CD1c-positive myeloid dendritic cell (primary cell): ENCODE data around the gene HCN4.

Source experiments
- DNase-seq: peaks from one replicate; pipeline ENCODE4 v3.0.0-alpha.2; 2016; ENCODE audit errors: extremely low spot score

The HCN4 gene

DNA sequence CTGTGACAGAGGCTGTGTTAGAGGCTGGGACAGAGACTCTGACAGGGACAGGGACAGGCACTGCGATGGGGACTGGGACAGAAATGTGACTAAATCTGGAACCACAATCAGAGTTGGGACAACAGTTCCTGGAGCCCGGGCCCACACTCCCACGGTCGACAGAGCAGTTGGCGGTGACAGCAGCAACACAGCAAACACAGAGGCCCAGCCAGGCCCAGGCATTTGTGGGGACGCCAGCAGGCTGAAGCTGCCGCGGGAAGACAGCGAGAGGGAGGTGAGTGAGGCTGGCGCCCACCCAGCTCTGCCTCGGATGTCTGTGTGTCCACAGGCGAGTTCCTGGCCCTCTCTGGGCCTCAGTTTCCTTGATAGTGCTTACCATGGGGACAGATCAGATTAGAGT is 9.3 kb upstream of the HCN4 start:
- no peak for DNase-seq

DNA sequence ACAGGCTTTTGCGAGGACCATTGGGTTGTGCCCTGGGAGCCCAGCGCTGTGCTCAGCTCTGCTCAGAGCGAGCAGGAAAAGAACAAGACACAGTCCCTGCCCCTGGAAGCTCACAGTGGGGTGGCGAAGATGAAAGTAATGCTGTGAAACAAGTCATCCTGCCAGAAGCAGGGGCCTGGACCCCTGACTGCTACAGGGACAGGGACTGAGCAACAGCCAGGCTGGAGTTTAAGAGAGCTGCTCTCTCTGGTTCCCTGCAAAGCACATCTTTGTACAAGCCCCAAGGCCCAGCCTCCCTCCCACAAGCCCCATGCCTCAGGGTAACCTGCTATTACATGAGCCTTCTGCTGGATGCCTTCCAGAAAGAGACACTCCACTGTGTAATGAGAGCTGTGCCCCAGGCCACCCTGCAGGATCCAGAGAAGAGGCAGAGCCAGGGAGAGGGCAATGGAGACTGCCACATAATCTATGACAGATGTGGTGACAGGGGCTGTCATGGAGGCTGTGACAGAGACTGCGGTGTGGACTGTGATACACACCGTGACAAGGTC is 7.1 kb upstream of the HCN4 start:
- DNase-seq: no peak

DNA sequence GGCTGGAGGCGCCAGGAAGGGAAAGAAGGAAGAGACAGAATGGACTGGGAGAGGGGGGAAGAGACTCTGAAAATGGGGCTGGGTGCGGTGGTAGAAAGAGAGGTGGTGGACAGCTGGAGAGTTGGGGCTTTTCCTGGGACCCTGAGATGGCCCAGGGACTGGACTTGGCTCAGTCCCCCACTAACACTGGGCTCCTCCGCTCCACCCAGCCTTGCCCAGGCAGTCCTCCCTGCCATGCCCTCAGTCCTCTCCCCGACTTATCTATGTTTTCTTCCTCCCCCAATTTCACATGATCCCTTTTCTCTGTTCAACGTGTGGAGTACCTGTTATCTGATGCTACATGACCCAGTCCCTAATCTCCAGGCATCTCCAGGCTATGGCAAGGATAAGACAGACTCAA is 6.3 kb upstream of the HCN4 start:
- DNase-seq: no peak

DNA sequence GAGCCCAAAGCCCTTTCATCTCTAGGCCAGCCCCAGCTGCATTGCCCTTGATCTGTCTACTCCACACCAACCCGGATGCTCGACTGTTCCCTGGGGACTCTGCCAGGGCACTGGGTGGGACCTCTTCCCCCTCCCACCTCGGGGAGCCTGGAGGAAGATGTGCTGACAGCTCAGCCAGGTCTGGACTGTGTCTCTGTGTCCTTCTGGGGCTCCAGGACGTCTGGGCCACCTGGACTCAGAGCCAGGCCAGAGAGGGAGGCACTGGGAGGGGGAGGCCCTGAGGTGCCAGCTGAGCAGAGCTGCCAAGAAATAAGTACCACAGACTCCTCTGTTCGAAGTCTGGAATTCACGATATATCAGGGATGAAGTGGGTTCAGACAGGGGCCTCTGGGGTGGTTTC is 5.8 kb upstream of the HCN4 start:
- DNase-seq: no peak

DNA sequence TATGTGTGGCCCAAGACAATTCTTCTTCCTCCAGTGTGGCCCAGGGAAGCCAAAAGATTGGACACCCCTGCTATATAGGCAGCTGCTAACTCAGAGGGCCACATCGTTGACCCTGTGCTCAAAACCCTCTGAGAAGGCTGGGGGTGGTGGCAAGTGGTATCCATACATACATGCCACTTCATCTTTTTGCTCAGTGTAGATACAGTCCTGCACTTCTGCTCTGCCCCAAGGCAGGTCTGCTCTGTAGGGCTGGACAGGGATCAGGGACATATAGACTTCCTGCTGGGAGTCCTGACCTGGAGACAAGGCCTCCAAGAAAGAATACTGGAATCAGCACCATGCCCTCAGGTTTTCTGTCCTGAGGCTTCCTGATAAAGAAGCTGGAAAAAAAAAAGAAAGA is 4.5 kb upstream of the HCN4 start:
- DNase-seq: no peak

DNA sequence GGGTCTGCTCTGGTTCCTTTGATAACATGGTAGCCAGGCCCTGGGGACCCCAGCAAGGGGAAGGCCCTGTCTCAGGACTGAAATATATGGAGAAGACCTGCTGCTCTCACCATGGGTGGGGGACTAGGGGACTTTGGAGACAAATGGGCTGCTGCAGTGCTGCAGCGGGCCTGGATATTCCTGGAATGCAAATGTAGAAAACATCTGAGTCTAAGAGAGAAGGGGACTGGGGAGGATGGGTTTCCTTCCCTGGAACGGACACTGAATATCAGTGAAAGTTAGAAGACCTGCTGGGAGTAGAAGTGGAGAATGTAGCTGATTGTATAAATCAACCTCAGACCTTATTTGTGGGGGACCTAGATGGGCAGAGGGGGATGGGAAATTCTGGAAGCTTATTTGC is 3.1 kb upstream of the HCN4 start:
- no peak for DNase-seq

DNA sequence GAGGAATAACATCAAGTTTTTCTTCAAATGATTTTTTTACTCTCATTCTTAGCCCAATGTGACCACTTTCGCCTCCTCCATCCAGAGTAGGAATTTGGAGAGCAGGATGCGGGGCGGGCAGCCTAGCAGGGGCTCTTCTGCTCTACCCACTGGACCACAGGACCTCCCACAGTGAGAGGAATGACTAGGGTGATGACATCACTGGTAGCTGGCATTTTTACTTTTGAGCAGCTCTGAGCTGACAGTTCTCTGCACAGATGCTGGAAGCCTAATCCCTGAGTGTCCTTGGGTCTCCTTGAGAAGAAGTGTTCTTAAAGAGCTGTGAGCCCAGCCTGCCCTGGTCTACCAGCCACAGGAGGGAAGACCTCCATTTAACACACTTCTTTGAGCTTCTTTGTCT is 1.4 kb upstream of the HCN4 start:
- DNase-seq: no peak

DNA sequence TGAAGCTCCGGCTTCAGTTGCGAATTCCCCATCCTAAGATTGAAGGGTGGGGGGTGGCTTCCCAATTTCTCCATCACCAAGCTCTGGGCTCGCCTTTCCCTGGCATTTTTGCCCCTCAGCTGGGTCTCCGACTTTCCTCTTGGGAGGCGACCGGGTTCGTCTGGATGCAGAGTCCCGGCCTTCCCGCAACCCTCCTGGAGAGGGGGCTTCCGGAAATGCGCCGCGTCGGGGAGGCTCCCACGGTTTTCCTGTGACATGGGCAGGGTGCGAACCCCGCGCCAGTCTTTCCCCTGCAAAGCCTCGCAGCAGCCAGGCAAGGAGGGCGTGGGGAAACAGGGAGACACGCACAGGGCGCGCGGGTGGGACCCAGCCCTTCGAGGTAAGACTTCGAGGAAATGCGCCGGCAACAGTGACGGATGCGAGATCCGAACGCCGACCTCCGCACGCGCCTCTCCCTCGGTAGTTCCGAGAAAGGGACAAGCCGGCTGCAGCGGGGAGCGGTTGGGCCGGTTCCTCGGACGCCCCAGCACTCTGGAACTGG is 466 bp upstream of the HCN4 start:
- DNase-seq: no peak

DNA sequence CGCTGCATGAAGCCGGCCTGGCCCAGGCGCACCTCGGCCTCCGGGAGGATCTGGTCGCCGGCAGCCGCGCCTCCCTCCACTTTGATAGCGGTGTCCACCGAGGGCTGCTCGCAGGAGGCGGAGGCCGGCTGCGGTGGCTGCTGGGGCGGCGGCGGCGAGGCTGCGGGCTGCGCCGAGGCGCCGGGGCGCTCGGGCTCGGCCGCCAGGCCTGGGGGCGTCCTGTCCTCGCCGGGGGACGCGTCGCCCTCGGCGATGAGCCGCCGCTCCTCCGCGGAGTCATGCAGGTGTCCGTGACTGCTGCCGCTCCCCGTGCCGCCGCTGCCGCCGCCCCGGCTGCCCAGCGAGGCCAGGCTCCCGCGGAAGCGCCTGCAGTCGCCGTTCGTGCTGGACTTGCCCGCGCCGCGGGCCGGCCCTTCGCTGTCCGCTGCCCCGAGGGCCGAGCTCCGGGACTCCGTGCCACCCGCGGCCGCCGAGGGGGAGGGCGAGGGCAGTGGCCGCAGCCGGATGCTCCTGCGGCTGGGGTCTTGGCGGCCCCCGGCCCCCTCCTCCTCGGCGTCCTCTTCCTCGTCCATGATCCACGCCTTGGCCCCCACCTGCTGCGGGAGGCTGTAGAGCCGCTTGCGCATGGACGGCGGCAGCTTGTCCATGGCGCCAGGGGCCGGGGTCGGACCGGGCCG is 996 bp downstream of the HCN4 start:
- no peak for DNase-seq

DNA sequence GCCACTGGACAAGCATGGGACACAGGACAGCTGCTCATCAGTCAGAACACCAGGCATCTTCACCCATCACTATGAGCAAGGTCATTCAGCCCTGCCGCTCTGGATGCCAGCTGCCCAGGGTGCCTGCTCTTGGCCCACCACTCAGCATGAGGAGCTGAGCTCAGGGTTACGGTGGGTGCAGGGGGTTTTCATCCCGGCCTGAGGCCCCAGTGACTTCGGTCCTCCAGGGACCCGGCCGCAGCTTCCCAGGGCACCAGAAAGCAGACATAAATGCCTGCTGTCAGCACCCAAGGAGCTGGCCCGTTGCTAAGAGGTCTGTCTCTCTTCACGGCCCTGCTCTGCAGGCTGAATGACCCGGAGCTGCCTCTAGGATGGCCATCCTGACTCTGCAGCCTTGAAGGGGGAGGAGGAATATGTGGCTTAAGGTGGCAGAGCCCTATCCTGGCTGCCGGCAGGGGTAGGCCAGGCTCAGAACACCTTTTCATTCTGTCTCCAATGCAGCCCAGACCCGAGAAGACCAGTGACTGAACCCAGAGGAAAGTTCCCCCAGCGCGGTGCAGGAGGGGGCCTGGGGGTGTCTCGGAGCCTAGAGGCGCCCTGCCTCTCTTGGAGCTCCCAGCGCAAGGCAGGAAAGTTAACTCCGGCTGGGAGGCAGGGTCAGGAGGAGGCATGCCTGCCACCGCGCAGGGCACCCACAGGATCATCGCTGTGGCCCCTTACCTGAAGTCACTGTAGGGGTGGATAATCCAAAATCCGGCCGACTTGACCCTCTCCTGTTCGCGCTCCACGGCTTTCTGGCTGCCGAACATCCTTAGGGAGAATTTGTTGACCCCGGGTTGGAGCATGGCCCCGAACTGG is 1.8 kb downstream of the HCN4 start:
- no peak for DNase-seq

DNA sequence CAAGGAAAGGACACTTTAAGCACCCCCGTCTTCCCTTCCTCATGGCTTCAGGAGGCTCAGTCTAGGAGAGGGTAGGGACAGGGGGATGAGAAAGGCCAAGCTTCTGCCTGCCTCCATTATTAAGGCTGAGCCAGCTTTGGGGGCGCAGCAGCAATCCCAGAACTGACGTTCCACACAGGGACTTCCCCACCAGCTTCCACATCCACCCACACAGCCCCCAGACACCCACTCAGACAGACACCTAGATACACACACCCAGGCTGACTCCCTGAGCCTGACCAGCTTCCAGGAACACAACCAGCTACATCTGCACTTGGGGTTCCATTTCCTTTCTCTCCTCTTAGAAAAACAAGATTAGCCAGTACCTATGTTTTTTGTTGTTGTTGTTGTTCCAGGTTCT is 4.7 kb downstream of the HCN4 start:
- no peak for DNase-seq

DNA sequence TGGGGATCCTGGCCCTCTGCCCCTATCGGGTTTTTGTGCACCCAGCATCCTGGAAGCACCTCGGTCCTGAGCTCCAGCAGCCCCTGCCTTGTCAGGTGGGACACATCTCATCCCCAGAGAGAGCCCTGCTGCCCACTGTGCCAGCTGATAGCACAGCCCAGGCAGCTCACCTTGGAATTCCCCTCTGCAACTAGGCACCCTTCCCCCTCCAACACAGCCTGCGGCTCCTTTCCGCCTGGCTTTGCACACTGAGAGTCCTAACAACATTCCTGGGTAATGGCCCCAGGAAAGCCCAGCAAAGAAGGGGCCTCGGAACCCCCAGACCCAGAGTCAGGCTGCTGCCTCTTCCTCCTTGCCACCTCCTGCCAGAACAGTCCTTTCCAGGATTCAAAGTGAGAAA is 5.9 kb downstream of the HCN4 start:
- no peak for DNase-seq

DNA sequence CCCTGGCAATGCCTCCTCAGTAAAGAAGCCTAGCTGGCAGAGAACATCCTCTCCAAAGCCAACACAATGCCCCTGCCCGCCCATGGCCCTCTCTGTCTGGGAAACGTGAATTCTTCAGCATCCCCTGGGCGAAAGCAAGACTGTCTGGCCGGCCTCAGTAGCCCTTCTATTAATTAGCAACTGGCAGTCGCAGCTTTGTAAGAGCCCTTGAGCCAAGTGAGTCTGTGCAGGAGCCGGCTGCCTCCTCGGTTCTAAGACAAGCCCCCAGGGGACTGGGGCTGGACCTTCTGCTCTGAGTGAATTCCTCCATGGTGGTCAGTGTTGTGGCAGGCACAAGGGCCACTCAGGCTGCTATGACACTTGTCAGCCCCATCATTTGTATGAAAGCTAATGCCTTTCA is 7.4 kb downstream of the HCN4 start:
- no peak for DNase-seq

DNA sequence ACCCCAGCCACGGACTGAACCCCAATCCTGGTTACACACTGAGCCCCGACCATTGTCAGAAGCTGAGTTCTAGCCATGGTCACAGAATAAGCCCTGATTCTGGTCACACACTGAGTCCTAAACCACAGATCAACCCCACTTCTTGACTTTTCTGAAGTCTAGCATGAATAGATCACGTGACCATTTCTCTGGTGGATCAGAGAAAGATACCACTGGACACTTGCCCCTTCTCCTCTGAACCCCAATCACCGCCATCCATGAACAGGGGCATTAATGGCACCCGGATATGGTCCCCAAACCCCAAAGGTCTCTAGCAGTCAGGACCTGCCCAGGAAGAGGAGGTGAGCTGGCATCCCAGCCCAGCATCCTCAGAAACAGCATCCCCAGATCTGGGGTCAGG is 9.1 kb downstream of the HCN4 start:
- no peak for DNase-seq

DNA sequence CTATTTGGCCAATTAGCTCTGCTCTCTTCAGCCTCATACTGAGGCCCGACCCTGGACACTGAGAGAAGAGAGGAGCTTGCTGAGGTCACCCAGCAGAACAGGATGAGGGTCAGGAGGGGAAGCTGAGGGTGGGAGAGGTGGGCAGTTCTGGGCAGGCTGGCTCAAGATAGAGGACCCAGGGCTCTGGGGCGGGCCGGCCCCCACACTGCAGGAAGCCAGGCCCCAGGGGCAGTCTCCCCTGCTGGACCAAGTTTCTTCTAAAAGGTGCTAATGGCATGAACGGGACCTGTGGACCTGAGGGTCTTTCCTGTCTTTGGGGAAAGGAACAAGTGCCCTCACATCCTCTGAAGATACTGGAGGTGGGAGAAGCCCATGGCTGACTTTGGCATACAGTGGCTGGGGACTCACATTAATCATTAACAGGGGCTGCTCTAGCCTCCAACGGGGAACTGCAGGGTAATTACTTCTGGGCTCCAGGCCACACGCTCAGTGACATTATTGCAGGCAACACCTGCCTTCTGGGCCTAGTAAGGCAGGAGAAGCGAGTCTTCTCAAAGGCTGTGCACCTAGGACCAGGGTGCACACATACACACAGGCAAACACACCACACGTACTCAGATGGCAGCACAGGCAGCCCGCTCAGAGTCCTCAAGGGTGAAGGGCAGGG is 10.6 kb downstream of the HCN4 start:
- DNase-seq: no peak

DNA sequence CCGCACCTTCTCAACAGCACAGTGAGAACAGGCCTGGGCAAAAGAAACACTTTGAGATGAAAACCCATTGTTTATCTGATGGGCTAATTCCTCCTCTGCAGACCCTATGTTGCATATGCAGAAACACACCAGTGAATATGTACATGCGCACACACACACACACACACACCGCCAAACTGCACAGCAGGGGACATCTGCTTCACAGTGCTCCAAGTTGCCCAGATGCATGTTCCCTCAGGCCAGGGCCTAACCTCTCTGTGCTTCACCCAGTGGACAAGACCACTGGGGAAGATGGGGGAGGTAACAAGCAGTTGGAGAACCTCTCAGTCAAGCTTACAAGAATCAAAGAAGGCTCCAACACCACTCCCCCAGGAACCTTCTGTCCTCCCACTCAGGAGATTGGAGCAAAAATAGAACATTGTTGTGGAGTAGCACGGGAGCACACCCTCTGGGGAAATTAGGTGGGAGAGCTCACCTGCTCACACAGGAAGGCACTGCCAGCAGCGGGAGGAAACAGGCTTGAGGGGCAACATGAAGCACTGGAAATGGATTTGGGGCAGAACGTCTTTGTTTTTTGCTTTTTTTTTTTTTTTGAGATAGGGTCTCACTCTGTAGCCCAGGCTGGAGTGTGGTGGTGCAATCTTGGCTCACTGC is 13.0 kb downstream of the HCN4 start:
- no peak for DNase-seq

DNA sequence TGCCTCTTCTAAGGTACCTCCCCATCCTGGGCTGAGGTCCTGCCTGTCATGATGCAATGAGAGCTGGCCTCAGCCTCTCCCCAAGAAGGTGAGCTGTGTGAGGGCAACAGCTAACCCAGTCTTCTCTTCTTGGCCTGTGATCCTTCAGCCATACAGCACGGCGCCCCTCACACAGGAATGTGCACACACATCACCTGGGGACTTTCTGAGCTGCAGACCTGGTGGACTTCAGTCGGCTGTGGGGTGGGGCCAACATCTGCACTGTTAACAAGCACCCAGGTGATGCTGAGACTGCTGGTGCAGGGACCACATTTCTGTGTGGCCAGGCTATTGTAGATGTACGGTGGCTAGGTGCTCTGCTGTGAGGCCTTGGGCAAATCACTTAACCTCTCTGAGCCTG is 14.5 kb downstream of the HCN4 start:
- DNase-seq: no peak

DNA sequence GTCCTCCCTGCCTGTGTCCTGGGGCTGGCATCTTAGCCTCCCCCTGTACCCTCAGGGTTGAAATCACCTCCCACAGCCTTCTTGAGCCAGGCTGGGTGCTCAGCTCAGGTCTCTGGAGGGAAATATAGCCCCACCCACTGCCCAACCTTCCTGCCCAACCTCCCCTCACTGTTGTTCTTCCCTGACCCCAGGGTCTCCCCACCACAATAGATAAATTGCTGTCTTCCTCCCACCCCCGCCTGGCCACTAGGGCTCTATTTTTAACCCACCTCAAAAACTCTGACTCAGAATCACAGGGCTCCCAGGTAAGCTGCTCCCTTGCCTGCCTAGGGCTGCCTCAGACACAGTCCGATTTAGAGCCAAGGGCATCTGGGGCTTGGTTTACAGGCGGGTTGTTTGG is 15.0 kb downstream of the HCN4 start:
- no peak for DNase-seq

DNA sequence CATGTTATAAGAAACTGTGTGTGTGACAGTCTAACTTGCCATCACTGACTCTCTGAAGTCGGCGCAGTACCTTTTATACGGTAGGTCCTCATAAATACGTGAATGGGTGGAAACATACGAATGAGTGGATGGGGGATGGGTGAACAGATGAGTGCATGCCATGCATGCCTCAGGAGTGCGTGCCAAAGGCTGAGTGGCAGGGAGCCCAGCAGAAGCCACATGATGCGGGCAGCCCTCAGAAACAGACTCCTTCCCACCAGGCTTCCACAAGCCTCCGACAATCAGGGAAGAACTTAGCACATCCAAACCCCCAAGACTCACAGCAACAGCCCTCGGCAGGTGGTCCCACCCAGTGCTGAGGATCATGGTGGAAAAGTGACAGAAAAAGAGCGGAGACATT is 16.7 kb downstream of the HCN4 start:
- DNase-seq: no peak

DNA sequence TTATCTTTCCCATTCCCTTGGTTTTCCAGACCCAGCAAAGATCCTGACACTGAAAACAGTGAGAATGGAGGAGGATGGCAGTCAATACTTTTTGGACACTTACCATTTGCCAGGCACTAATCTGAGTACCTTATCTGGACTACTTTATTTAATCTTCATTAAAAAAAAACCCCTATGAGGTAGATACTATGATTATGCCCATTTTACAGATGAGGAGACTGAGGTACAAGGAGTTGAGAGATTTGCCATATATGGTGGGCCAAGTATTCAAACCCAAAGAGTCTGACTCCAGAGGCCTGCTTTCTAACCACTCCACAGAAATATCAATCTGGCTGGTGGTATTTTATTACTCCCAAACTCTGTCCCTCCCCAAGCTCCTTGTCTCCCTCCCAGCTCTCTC is 19.6 kb downstream of the HCN4 start:
- DNase-seq: no peak

DNA sequence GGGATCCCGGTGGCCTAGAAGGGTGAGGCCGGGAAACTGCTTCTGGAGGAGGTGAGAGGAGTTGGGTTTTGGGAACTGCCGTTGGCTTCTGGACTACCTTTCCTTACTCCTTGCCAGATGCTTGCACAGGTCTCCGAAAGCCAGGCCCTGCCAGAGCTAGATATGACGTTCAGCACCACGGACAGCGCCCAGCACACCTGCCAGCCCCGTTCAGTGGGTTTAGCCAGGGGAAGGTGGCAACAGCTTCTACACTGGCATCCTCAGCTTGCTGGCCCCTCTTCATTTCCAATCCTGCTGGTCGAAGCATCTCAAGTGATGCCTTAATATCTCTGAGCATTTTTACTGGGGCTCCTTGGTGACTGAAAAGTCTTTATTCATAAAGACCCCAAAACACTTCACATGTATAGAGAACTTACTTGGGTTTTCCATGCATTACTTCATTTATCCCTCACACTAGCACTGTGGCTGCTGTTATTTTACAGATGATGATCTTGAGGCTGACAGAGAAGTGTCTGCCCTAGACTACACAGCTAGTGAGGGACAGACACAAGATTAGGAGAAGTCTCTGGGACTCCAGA is 21.9 kb downstream of the HCN4 start:
- peak; percentile 20 for DNase-seq

DNA sequence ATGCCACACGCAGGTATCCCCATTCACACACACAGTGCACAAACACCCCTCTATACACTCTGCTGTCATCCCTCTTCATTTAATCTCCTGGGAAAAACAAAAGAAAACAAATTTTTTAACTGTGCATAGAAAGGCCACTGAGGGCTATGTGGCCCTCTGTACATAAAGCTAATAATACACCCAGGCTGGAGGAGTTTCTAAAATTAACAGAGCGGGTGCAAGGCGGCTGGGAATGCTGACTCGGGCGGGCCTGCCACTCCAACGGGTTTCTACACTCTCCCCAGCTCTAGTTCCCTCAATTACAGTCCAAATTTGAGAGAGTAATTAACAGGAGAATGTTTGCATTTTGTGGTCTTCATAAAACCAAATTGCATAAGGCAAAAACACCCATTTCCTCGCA is 23.1 kb downstream of the HCN4 start:
- no peak for DNase-seq
